Karpas-422 (cell line): ENCODE measurements around the gene ZNF609. TPM values are rescaled to one million over a fixed set of nuclear protein-coding genes. Genes with fewer than 3 reads are reported as not detected.

Experiments
- DNase-seq: peaks from one replicate; pipeline ENCODE4 v3.0.0-alpha.2; 2015
- H2AFZ ChIP-seq: fragments of 200-600 bp; sonication (generic); 2 replicates; pipeline ENCODE4 v1.6.1; 2014; ENCODE audit warnings: antibody characterized with exemption, low read length, mixed read lengths
- H3K27ac ChIP-seq: fragments of 200-600 bp; sonication (generic); 2 replicates; pipeline ENCODE4 v1.5.1; 2014; ENCODE audit warnings: mild to moderate bottlenecking, low read length, moderate library complexity
- H3K27me3 ChIP-seq: fragments of 200-600 bp; sonication (generic); 2 replicates; pipeline ENCODE4 v1.6.1; 2014; ENCODE audit warnings: low read length, mixed read lengths
- H3K36me3 ChIP-seq: fragments of 200-600 bp; sonication (generic); 2 replicates; pipeline ENCODE4 v1.6.1; 2014; ENCODE audit warnings: low read length, mixed read lengths; ENCODE audit not compliant: insufficient read depth
- H3K4me1 ChIP-seq: fragments of 200-600 bp; sonication (generic); 2 replicates; pipeline ENCODE4 v1.6.1; 2014; ENCODE audit warnings: mild to moderate bottlenecking, low read length, mixed read lengths
- H3K4me2 ChIP-seq: fragments of 200-600 bp; sonication (generic); 2 replicates; pipeline ENCODE4 v1.6.1; 2014; ENCODE audit warnings: low read length, low read depth, mild to moderate bottlenecking; ENCODE audit not compliant: poor library complexity, severe bottlenecking
- H3K4me3 ChIP-seq: fragments of 200-600 bp; sonication (generic); 2 replicates; pipeline ENCODE4 v1.5.1; 2014; ENCODE audit warnings: mild to moderate bottlenecking, antibody characterized with exemption, low read length, mixed read lengths
- H3K79me2 ChIP-seq: fragments of 200-600 bp; sonication (generic); 2 replicates; pipeline ENCODE4 v1.6.1; 2014; ENCODE audit warnings: mild to moderate bottlenecking, low read length, mixed read lengths
- H3K9ac ChIP-seq: fragments of 200-600 bp; sonication (generic); 2 replicates; pipeline ENCODE4 v1.6.0; 2014; ENCODE audit warnings: low read length
- H3K9me2 ChIP-seq: fragments of 200-600 bp; sonication (generic), shearing (Covaris generic); replicated peaks from 2 replicates; pipeline ENCODE4 v1.6.0; 2014; ENCODE audit warnings: mild to moderate bottlenecking, low read length, moderate library complexity; ENCODE audit not compliant: insufficient read depth
- H3K9me3 ChIP-seq: fragments of 300-700, 200-600 bp; sonication (generic); 2 replicates; pipeline ENCODE4 v1.6.1; 2014; ENCODE audit warnings: low read length, mixed read lengths
- H4K20me1 ChIP-seq: fragments of 200-600 bp; sonication (generic); 2 replicates; pipeline ENCODE4 v1.6.1; 2014; ENCODE audit warnings: mild to moderate bottlenecking, antibody characterized with exemption, low read length, low read depth; ENCODE audit not compliant: insufficient read depth
- total RNA-seq: library from RNA; depleted of rRNA; stranded (reverse); fragments of >200 nt; shearing (Covaris generic); gene quantifications from 2 replicates; pipeline ENCODE4 v1.2.3, GENCODE V29; 2014; ENCODE audit warnings: low replicate concordance

Gene ZNF609
- total RNA-seq, 1 experiment from 2014 or later, result 26.7 TPM

DNA sequence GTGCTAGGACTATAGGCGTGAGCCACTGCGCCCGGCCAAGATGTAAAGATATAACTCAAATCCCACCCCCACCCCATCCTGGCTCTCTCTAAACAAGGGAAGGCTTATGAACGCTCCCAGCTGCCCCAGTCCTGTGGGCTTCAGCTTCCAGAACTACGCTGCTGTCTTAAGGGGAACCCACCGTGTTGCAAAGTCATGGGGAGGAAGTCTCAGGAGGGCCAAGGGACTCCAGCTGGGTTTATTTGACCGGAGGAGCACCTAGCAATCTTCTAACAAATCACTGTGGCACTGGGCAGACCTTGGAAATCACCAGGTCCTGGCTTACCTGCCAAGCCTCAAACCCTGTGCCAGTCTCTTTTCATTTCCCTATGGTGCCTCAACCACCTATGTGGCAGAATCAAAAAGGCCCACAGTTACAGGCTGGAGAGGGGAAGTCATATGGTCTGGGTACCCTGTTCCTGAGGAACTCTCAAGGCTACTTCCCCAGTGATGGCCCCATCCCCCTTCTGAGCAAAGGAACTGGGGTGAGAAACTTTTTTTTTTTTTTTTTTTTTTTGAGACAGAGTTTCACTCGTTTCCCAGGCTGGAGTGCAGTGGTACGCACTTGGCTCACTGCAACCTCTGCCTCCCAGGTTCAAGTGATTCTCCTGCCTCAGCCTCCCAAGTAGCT is 231.7 kb downstream of the ZNF609 start:
- Histone ChIP-seq H3K9me3 (no peaks in the 10 kb centered on the region), H3K4me3 (no peak overlapping the region), H3K27me3 (no peaks in the 10 kb centered on the region), H3K4me1 (peaks cover 20% of the 10 kb centered on the region), H3K4me2 (no peak overlapping the region), H3K9ac (no peak overlapping the region), H3K27ac (no peak overlapping the region), H3K36me3 (peaks cover 22% of the 10 kb centered on the region), H2AFZ (no peak overlapping the region), H4K20me1 (peaks cover 6% of the 10 kb centered on the region), H3K9me2 (no peaks in the 10 kb centered on the region), H3K79me2 (peaks cover 44% of the 10 kb centered on the region)
- DNase-seq, result no peak

DNA sequence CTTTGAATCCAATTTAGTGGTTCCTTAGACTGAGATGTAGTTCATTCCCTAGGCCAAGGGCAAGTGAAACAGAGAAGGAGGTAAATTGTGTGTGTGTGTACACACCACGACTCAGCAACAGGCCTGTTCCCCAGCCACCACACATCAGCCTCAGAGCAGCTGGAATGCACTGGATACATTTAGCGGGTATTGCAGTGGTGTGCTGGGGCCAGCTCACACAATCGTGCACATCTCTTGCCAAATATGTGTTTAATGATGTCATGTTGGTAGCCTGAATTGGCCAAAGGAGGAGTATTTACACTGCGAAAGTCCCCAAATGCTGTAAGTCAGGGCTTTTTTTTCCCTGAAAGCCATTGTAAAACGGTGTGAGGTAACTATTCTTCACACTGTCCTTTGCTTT is 232.8 kb downstream of the ZNF609 start:
- no peak overlapping the region for H3K4me3 ChIP-seq
- peaks cover 4% of the 10 kb centered on the region; the same call in 1 of the 2 replicates for H4K20me1 ChIP-seq
- H3K9me2 ChIP-seq, result no peaks in the 10 kb centered on the region
- DNase-seq, result no peak
- no peaks in the 10 kb centered on the region for H3K9me3 ChIP-seq
- H3K27me3 ChIP-seq, result no peaks in the 10 kb centered on the region
- peaks cover 55% of the 10 kb centered on the region for H3K79me2 ChIP-seq
- no peak overlapping the region for H3K9ac ChIP-seq
- no peak overlapping the region for H3K4me2 ChIP-seq
- H3K27ac ChIP-seq, result no peak overlapping the region
- H3K36me3 ChIP-seq, result peaks cover 11% of the 10 kb centered on the region; the same call in 1 of the 2 replicates
- H3K4me1 ChIP-seq, result peaks cover 32% of the 10 kb centered on the region
- no peak overlapping the region for H2AFZ ChIP-seq

DNA sequence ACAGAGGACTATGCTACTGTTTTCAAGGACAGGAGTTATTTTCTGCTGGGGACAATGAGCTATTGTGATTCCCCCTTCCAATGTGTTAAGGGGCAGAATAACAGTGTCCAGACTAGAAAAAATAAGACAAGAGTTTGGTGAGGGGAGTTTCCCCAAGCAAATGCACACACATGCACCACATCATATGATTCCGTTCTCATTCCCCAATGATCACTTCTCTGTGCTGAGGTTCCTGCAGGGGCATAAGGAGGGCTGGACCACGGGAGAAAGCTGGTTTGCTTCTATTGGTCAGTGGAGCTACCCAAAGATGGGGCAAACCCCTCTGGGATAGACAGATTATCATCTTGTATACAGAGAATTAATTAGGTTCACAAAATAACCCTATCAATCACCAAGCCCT is 234.4 kb downstream of the ZNF609 start:
- no peak for DNase-seq
- Histone ChIP-seq H3K27ac (peak overlapping the region; percentile 57), H3K9me3 (no peaks in the 10 kb centered on the region), H3K4me1 (peaks cover 48% of the 10 kb centered on the region), H3K27me3 (no peaks in the 10 kb centered on the region), H3K4me3 (0 out of 2 replicates have a peak overlapping the region, but pooled peaks have one; percentile 3), H2AFZ (no peak overlapping the region), H3K79me2 (peaks cover 72% of the 10 kb centered on the region), H3K9ac (peak overlapping the region; percentile 7; the same call in 1 of the 2 replicates), H3K4me2 (peak overlapping the region; percentile 32), H3K36me3 (peaks cover 7% of the 10 kb centered on the region; the same call in 1 of the 2 replicates), H3K9me2 (no peaks in the 10 kb centered on the region), H4K20me1 (peaks cover 4% of the 10 kb centered on the region; the same call in 1 of the 2 replicates)

DNA sequence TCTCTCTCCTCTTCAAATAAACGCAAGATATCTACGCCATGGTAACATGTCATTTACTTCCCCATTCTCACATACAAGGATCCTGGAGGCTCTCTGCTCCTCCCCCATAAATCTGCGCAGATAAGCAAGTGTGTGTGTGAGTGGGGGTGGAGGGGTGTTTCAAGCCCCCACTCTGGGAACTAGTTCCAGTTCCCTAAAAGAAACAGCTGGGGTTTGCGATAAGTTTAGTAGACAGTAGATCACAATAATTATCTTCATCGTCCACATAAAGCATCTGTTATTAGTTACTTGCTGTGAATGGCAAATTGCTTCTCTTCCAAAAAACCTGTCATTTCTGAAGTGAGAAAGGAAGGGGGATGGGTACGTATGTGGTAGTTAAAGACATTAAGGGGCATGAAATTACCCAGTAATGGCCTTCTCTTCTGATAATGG is 235.2 kb downstream of the ZNF609 start:
- H3K4me1 ChIP-seq, result peaks cover 55% of the 10 kb centered on the region
- no peaks in the 10 kb centered on the region for H3K9me2 ChIP-seq
- H3K27ac ChIP-seq, result peak overlapping the region; percentile 57
- peaks cover 4% of the 10 kb centered on the region for H4K20me1 ChIP-seq
- 0 out of 2 replicates have a peak overlapping the region, but pooled peaks have one; percentile 3 for H3K4me3 ChIP-seq
- peak; percentile 68 for DNase-seq
- no peaks in the 10 kb centered on the region for H3K9me3 ChIP-seq
- peaks cover 7% of the 10 kb centered on the region; the same call in 1 of the 2 replicates for H3K36me3 ChIP-seq
- H3K79me2 ChIP-seq, result peaks cover 79% of the 10 kb centered on the region
- H3K9ac ChIP-seq, result peak overlapping the region; percentile 7; the same call in 1 of the 2 replicates
- no peak overlapping the region for H2AFZ ChIP-seq
- H3K4me2 ChIP-seq, result peak overlapping the region; percentile 32
- no peaks in the 10 kb centered on the region for H3K27me3 ChIP-seq

GRCh38 chr15:64696481-64696880 is 236.1 kb downstream of the ZNF609 start:
- Histone ChIP-seq H3K79me2 (peaks cover 88% of the 10 kb centered on the region), H3K9ac (no peak overlapping the region), H3K9me2 (no peaks in the 10 kb centered on the region), H3K36me3 (peaks cover 7% of the 10 kb centered on the region; the same call in 1 of the 2 replicates), H4K20me1 (peaks cover 4% of the 10 kb centered on the region), H3K27me3 (no peaks in the 10 kb centered on the region), H2AFZ (no peak overlapping the region), H3K4me2 (no peak overlapping the region), H3K4me3 (no peak overlapping the region), H3K27ac (no peak overlapping the region), H3K4me1 (peaks cover 64% of the 10 kb centered on the region), H3K9me3 (no peaks in the 10 kb centered on the region)
- no peak for DNase-seq

GRCh38 chr15:64697911-64698369 is 237.6 kb downstream of the ZNF609 start:
- no peaks in the 10 kb centered on the region for H3K9me3 ChIP-seq
- H3K4me2 ChIP-seq, result no peak overlapping the region
- DNase-seq, result no peak
- H3K9ac ChIP-seq, result no peak overlapping the region
- H2AFZ ChIP-seq, result no peak overlapping the region
- peaks cover 3% of the 10 kb centered on the region; the same call in 1 of the 2 replicates for H3K36me3 ChIP-seq
- no peak overlapping the region; the same call in 1 of the 2 replicates for H3K27ac ChIP-seq
- H4K20me1 ChIP-seq, result peaks cover 3% of the 10 kb centered on the region
- H3K27me3 ChIP-seq, result no peaks in the 10 kb centered on the region
- H3K4me1 ChIP-seq, result peaks cover 72% of the 10 kb centered on the region
- peaks cover 96% of the 10 kb centered on the region for H3K79me2 ChIP-seq
- H3K9me2 ChIP-seq, result no peaks in the 10 kb centered on the region
- no peak overlapping the region for H3K4me3 ChIP-seq

GRCh38 chr15:64698823-64699222 is 238.4 kb downstream of the ZNF609 start:
- no peaks in the 10 kb centered on the region for H3K9me2 ChIP-seq
- H3K4me2 ChIP-seq, result no peak overlapping the region

GRCh38 chr15:64699751-64700388 is 239.5 kb downstream of the ZNF609 start:
- H3K9me2 ChIP-seq, result no peaks in the 10 kb centered on the region
- peak overlapping the region; percentile 87 for H3K4me2 ChIP-seq
- H3K79me2 ChIP-seq, result peaks cover 80% of the 10 kb centered on the region
- 0 out of 2 replicates have a peak overlapping the region, but pooled peaks have one; percentile 13 for H3K9ac ChIP-seq
- H3K36me3 ChIP-seq, result no peaks in the 10 kb centered on the region
- DNase-seq, result no peak
- peaks cover 74% of the 10 kb centered on the region for H3K4me1 ChIP-seq
- peak overlapping the region; percentile 26; the same call in 1 of the 2 replicates for H3K4me3 ChIP-seq
- H2AFZ ChIP-seq, result no peak overlapping the region
- H4K20me1 ChIP-seq, result no peaks in the 10 kb centered on the region; the same call in 1 of the 2 replicates
- H3K27ac ChIP-seq, result no peak overlapping the region
- H3K9me3 ChIP-seq, result no peaks in the 10 kb centered on the region
- H3K27me3 ChIP-seq, result no peaks in the 10 kb centered on the region

More at GRCh38 chr15:64698823-64699222, 238.4 kb downstream of the ZNF609 start:
- Histone ChIP-seq H3K79me2 (peaks cover 88% of the 10 kb centered on the region), H3K36me3 (no peaks in the 10 kb centered on the region), H4K20me1 (no peaks in the 10 kb centered on the region; the same call in 1 of the 2 replicates), H3K4me3 (no peak overlapping the region), H3K9ac (no peak overlapping the region), H3K4me1 (peaks cover 77% of the 10 kb centered on the region), H3K27ac (peak overlapping the region; percentile 38; the same call in 1 of the 2 replicates), H3K9me3 (no peaks in the 10 kb centered on the region), H2AFZ (no peak overlapping the region), H3K27me3 (no peaks in the 10 kb centered on the region)
- DNase-seq, result no peak
